Keratinocyte (primary cell): ENCODE data around the gene BCL2. TPM values are rescaled to one million over a fixed set of nuclear protein-coding genes. Genes with fewer than 3 reads are reported as not detected.

Experiments used
- DNase-seq: peaks from one replicate; pipeline ENCODE4 v3.0.0-alpha.2; 2011; ENCODE audit warnings: low read depth, missing footprints, low spot score
- FAIRE-seq: peaks from 2 replicates; lab custom pipeline; 2011; peaks lifted over from hg19 to GRCh38; lab: Jason Lieb, UNC
- H2AFZ ChIP-seq: 2 replicates; pipeline ENCODE4 v1.6.0; 2012; ENCODE audit warnings: low read length, control low read depth, inconsistent platforms; ENCODE audit not compliant: control insufficient read depth
- H3K27ac ChIP-seq: 2 replicates; pipeline ENCODE4 v1.5.1; 2011; ENCODE audit warnings: low read length; ENCODE audit not compliant: control insufficient read depth, insufficient read depth
- H3K27me3 ChIP-seq: 3 replicates; pipeline ENCODE4 v1.6.0; 2011; ENCODE audit warnings: low read length; ENCODE audit not compliant: control insufficient read depth, insufficient read depth; ENCODE audit errors: extremely low read depth
- H3K36me3 ChIP-seq, 2 experiments: 2 replicates in 1 of 2; 3 replicates in 1 of 2; pipeline ENCODE4 v1.5.1; 2011; ENCODE audit warnings: low read length in 2 of 2, mild to moderate bottlenecking in 1 of 2; ENCODE audit not compliant: control insufficient read depth in 2 of 2, insufficient read depth in 2 of 2; ENCODE audit errors: extremely low read depth in 1 of 2
- H3K4me1 ChIP-seq: 3 replicates; pipeline ENCODE4 v1.5.1; 2011; ENCODE audit warnings: low read length; ENCODE audit not compliant: control insufficient read depth, insufficient read depth; ENCODE audit errors: extremely low read depth
- H3K4me2 ChIP-seq: 3 replicates; pipeline ENCODE4 v1.6.0; 2011; ENCODE audit warnings: low read depth, low read length; ENCODE audit not compliant: control insufficient read depth, insufficient read depth; ENCODE audit errors: extremely low read depth
- H3K4me3 ChIP-seq, 3 experiments: fragments of 200-600 bp in 1 of 3; sonication (generic) in 1 of 3; 2 replicates in 2 of 3; 3 replicates in 1 of 3; pipeline ENCODE4 v1.5.1; 2011 to 2016; ENCODE audit warnings: low read length in 3 of 3, mild to moderate bottlenecking in 3 of 3, control low read depth in 2 of 3, inconsistent platforms in 1 of 3, low read depth in 1 of 3, mixed read lengths in 1 of 3, mixed run types in 1 of 3, moderate library complexity in 1 of 3; ENCODE audit not compliant: control insufficient read depth in 2 of 3, insufficient read depth in 2 of 3; ENCODE audit errors: extremely low read depth in 1 of 3
- H3K79me2 ChIP-seq: 2 replicates; pipeline ENCODE4 v1.6.0; 2012; ENCODE audit warnings: low read length; ENCODE audit not compliant: control insufficient read depth, insufficient read depth
- H3K9ac ChIP-seq: 3 replicates; pipeline ENCODE4 v1.6.0; 2011; ENCODE audit warnings: low read length; ENCODE audit not compliant: control insufficient read depth, insufficient read depth; ENCODE audit errors: extremely low read depth
- H3K9me1 ChIP-seq: 3 replicates; pipeline ENCODE4 v1.6.0; 2011; ENCODE audit warnings: low read length; ENCODE audit not compliant: control insufficient read depth, insufficient read depth; ENCODE audit errors: extremely low read depth
- H3K9me3 ChIP-seq: 2 replicates; pipeline ENCODE4 v1.5.1; 2012; ENCODE audit warnings: low read depth, low read length; ENCODE audit not compliant: control insufficient read depth
- H4K20me1 ChIP-seq: 3 replicates; pipeline ENCODE4 v1.6.0; 2011; ENCODE audit warnings: low read length; ENCODE audit not compliant: control insufficient read depth, insufficient read depth; ENCODE audit errors: extremely low read depth
- EZH2 ChIP-seq: IDR thresholded peaks from one replicate; pipeline ENCODE4 v1.6.1; 2012; ENCODE audit warnings: inconsistent platforms, mild to moderate bottlenecking, low read length, moderate library complexity
- dilution Hi-C: fragments of 300-500 bp; cut with MboI; formaldehyde crosslinking; loops from one replicate; pipeline ENCODE4 v1.7.0; 2020; ENCODE audit warnings: low sequenced_read_pairs; ENCODE audit not compliant: extremely low pct_ligation_motif_present
- polyA plus RNA-seq, 5 experiments: library from polyadenylated mRNA; depleted of rRNA in 3 of 5; stranded (reverse) in 3 of 5; stranded (forward) in 1 of 5; unstranded in 1 of 5; fragments of >200 nt; gene quantifications; 1 replicate in 1 of 5; 2 replicates in 3 of 5; 3 replicates in 1 of 5; pipeline versions ENCODE4 v1.2.1 to v1.2.3, GENCODE V29; 2011 to 2012; ENCODE audit warnings: missing spikeins in 2 of 5, low read depth in 1 of 5, low replicate concordance in 1 of 5
- TF ChIP-seq, protein P1 (sequence below), 3 experiments: IDR thresholded peaks in 1 of 3; conservative IDR thresholded peaks in 1 of 3; optimal IDR thresholded peaks in 1 of 3; 2 replicates in 2 of 3; 3 replicates in 1 of 3; pipeline versions ENCODE3 to v1.5.1; 2011; ENCODE audit warnings: low read length in 3 of 3, mild to moderate bottlenecking in 3 of 3, moderate library complexity in 2 of 3, control low read depth in 1 of 3, inconsistent platforms in 1 of 3; ENCODE audit not compliant: insufficient read depth in 2 of 3; ENCODE audit errors: extremely low read depth in 1 of 3

The BCL2 gene
- polyA plus RNA-seq, 1 donor (not counting 4 experiments of a cell fraction or from before 2014, with no cell fraction given) = 0.30 TPM

DNA sequence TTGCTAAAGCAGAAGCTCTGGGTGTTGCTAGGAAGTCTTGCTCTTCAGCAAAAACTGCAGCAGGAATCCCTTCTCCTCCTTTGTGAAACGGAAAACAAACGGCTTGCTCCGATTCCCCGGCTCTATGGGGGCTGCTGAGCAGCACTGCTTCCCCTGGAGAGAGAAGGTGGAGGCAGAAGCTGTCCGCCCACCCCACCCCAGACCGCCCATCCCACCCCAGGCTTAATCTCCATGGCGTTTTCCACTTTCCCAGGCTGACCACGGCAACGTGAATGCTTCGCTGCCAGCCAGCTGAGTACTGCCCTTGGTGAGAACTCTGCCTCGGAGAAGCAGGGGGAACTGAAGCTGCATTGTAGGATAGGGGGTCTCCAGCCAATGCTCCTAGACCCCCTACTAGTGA is 139.2 kb downstream of the BCL2 start:
- dilution Hi-C loops = no loop called here

DNA sequence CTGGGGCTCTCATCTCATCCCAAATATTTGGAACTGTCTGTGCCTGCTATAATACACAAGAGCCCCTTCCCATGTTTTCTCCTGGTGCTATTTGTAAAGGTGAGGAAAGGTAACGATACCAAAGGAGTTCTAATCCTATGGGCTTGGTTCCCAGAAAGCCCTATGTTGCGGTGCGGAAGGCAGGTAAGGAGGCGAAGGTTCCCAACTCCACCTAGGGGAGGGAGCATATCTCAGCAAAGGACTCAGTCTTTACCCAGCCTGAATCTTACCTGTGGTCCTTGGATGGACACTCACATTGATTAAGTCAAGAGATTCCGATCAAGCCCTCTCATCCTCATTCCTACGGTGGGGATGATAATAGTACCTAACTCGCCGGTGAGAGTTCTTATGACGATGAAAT is 140.1 kb downstream of the BCL2 start:
- Histone ChIP-seq H3K9me1 (no peaks in the 10 kb centered on the region), H3K4me1 (peaks cover 3% of the 10 kb centered on the region), H3K27me3 (peaks cover 5% of the 10 kb centered on the region), H3K36me3 (no peaks in the 10 kb centered on the region), H4K20me1 (no peaks in the 10 kb centered on the region), H3K9me3 (no peaks in the 10 kb centered on the region), H3K4me3 (no peak overlapping the region), H3K79me2 (no peaks in the 10 kb centered on the region), H3K9ac (no peak overlapping the region), H3K4me2 (no peak overlapping the region), H3K27ac (no peak overlapping the region), H2AFZ (no peak overlapping the region)
- dilution Hi-C loops = no loop called here
- FAIRE-seq (no peak), DNase-seq (no peak)
- TF ChIP-seq, protein P1, sequence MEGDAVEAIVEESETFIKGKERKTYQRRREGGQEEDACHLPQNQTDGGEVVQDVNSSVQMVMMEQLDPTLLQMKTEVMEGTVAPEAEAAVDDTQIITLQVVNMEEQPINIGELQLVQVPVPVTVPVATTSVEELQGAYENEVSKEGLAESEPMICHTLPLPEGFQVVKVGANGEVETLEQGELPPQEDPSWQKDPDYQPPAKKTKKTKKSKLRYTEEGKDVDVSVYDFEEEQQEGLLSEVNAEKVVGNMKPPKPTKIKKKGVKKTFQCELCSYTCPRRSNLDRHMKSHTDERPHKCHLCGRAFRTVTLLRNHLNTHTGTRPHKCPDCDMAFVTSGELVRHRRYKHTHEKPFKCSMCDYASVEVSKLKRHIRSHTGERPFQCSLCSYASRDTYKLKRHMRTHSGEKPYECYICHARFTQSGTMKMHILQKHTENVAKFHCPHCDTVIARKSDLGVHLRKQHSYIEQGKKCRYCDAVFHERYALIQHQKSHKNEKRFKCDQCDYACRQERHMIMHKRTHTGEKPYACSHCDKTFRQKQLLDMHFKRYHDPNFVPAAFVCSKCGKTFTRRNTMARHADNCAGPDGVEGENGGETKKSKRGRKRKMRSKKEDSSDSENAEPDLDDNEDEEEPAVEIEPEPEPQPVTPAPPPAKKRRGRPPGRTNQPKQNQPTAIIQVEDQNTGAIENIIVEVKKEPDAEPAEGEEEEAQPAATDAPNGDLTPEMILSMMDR (optimal IDR thresholded peaks at IDR 0.05 in 1 of 3, IDR thresholded peaks at IDR 0.05 in 1 of 3, conservative IDR thresholded peaks at IDR 0.05 in 1 of 3; ENCODE audit: extremely low read depth in 1 of 3, insufficient read depth in 2 of 3, low read length in 3 of 3) = no peak
- no peak for TF ChIP-seq EZH2

More for the DNA sequence above, 139.2 kb downstream of the BCL2 start:
- Histone ChIP-seq H3K9ac (no peak overlapping the region), H3K79me2 (no peaks in the 10 kb centered on the region), H2AFZ (no peak overlapping the region), H3K27ac (no peak overlapping the region), H3K4me3 (no peak overlapping the region), H3K27me3 (peaks cover 5% of the 10 kb centered on the region), H3K4me1 (peaks cover 3% of the 10 kb centered on the region), H3K36me3 (no peaks in the 10 kb centered on the region), H3K9me3 (no peaks in the 10 kb centered on the region), H3K4me2 (no peak overlapping the region), H4K20me1 (no peaks in the 10 kb centered on the region), H3K9me1 (no peaks in the 10 kb centered on the region)
- TF ChIP-seq, protein P1 (optimal IDR thresholded peaks at IDR 0.05 in 1 of 3, IDR thresholded peaks at IDR 0.05 in 1 of 3, conservative IDR thresholded peaks at IDR 0.05 in 1 of 3; ENCODE audit: extremely low read depth in 1 of 3, insufficient read depth in 2 of 3, low read length in 3 of 3) = no peak
- no peak for TF ChIP-seq EZH2
- DNase-seq (no peak), FAIRE-seq (no peak)
